Measurements from ENCODE around the gene MOB4.

DNA sequence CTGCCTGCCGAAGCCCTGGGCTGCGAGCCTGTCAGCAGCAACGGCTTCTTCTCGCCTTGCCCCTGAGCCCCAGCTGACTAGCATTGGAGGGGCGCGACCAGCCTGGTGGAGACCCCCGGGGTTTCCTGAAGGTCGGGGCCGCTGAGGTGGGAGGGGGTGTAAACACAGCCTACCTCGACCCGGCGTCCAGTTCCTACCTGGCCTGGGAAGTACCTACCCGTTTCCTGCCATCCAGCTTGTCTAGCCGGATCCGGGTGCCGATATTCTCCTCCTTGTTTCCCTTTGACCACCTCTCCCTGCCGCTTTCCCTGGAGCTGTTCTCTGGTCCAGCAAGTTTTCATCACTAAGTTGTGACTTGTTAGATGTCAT lies 511 bp downstream of the MOB4 start:
- TF ChIP-seq, protein P1, sequence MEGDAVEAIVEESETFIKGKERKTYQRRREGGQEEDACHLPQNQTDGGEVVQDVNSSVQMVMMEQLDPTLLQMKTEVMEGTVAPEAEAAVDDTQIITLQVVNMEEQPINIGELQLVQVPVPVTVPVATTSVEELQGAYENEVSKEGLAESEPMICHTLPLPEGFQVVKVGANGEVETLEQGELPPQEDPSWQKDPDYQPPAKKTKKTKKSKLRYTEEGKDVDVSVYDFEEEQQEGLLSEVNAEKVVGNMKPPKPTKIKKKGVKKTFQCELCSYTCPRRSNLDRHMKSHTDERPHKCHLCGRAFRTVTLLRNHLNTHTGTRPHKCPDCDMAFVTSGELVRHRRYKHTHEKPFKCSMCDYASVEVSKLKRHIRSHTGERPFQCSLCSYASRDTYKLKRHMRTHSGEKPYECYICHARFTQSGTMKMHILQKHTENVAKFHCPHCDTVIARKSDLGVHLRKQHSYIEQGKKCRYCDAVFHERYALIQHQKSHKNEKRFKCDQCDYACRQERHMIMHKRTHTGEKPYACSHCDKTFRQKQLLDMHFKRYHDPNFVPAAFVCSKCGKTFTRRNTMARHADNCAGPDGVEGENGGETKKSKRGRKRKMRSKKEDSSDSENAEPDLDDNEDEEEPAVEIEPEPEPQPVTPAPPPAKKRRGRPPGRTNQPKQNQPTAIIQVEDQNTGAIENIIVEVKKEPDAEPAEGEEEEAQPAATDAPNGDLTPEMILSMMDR (IDR thresholded peaks at IDR 0.05; ENCODE audit: low read length): no peak
- no peak for TF ChIP-seq EZH2 (optimal IDR thresholded peaks at IDR 0.05; ENCODE audit: low read depth, low read length)

Measured in MM.1S (cell line).